Stimulated activated CD8-positive, alpha-beta memory T cell treated with anti-CD3 and anti-CD28 coated beads, Interleukin-4, amount 100 ng/mL, for 48 hours (primary cell): ENCODE measurements around the gene RNF17.
"Not testable (repeated sequence)": the region's sequence is repeated elsewhere in the genome, so short reads cannot be mapped to it uniquely, and the experiment has no call there.

Experiments used
- DNase-seq: peaks from one replicate; pipeline ENCODE4 v3.0.0-alpha.2; 2020

RNF17 gene

DNA sequence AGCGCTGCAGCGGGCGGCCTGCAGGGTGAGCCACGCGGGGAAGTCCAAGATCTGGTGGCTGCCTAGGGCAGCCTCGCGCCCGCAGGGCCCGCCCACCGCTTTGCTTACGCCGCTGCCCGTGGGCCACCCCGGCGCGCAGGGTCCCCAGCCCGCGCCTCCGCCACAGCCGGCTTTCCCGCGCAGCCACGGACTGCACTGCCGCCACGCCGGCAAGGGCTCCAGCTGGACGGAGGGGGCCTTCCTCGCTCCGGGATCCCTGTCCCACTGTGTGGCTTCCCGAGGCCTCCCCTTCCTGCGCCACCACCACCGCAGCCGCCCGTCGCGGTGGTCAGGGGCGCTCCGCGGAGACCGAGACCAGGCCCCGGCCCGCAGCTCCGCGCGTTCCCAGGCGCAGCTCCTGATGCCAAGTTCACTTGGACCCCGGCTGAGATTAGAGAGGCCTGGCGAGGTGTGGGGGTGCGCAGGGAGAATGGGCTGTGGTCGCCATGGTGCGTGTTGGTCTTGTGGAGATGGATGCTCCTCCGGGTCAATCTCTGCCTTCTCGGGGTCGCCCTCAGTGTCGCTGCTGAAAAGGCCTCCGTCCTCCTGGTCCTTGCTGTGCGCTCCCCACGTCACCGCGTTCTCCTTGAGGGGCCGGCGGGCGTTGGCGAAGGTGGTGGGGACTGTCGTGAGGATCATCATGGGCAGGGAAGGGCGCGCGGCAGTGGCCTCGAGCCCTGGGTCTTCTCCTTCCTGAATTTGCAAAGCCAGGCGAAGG, 17.9 kb upstream of the RNF17 start:
- no peak for DNase-seq

GRCh38 chr13:24746618-24747247, 17.2 kb upstream of the RNF17 start:
- peak; percentile 49 for DNase-seq

DNA sequence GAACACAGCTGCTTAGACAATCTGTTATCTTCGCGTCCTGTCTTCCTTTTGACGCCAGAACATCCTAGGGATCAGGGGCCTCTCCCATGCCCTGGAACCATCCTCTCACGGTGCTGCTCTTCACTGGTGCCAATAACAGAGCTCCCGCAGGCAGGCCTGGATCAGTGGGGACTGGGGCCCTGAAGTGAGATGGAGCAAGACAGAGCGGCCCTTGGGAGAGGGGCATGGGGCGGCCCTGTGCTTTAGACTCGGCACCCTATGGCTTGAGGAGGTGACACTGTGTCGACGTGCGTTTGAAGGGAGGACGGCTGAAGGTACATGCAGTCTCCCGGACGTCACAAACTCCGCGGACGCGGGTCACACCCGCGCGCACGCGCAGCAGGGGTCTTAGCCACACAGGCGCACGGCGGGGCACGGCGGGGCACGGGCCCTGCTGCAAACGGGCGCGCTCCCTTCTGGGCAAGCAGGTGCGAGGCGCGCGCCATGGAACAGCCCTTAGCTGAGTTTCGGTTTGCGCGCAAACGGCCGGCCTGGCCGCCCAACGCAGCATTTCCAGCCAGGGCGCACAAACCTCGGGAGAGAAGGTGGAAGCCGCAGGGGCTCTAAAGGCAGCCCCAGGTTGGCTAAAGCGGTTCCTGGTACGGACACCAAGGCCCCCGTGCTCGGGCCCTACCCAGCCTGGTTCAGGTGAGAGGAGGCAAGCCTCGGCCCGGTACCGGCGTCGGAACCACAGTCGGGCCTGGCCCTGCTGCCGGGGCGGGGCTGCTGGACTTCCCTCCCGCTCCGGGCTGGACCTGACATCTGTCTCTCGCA, 16.5 kb upstream of the RNF17 start:
- peak; percentile 55 for DNase-seq

GRCh38 chr13:24748061-24748400, 15.9 kb upstream of the RNF17 start:
- no peak for DNase-seq

- no peak for DNase-seq
These were observed 4.8 kb upstream of the RNF17 start for GRCh38 chr13:24759197-24759596.

DNA sequence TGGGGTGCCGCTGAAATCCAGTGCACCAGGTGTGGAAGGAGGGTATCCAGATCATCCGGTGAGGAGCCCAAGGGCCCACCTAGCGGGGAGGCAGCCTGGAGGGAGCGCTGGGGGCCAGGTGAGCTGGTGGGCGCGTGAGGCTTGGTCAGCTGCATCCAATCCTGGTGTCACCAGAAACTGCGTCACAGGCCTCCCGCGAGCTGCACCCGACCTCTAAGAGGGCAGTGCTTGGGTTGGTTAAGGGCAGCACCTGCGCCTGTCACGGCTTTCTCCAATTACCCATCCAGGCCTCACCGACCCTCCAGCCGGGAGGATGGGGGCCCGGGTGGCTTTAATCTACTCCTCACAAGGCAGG, 284 bp downstream of the RNF17 start:
- no peak for DNase-seq

DNA sequence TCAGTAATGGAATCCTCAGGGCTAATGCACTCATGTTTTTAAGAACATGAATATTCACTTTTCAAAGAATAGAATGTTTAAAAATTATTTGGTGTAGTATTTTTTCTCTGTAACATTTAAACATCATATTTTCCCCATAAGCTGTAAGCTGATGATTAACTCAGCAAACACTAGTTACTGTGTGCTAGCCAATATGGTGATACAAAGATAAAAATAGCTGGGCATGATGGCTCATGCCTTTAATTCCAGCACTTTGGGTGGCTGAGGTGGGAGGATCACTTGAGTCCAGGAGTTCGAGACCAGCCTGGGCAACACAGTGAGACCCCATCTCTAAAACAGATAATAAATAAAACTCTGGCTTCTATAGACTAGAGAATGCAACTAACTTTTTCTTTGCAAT, 13.2 kb downstream of the RNF17 start:
- no peak for DNase-seq

GRCh38 chr13:24784319-24784718, 20.4 kb downstream of the RNF17 start:
- no peak for DNase-seq

GRCh38 chr13:24788538-24788937, 24.6 kb downstream of the RNF17 start:
- DNase-seq = no peak

DNA sequence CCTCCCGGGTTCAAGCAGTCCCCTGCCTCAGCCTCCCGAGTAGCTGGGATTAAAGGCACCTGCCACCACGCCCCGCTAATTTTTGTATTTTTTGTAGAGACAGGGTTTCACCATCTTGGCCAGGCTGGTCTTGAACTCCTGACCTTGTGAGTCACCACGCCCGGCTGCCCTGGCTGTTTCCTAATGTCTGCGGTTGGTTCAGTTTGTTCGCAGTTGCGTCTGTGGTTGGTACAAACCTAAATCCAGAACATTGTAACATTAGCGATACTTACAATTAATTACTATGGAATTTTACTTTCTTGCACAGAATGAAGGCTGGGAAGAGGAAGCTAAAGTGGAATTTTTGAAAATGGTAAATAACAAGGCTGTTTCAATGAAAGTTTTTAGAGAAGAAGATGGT, 38.1 kb downstream of the RNF17 start:
- DNase-seq = no peak

GRCh38 chr13:24821207-24821606, 57.2 kb downstream of the RNF17 start:
- DNase-seq = no peak

DNA sequence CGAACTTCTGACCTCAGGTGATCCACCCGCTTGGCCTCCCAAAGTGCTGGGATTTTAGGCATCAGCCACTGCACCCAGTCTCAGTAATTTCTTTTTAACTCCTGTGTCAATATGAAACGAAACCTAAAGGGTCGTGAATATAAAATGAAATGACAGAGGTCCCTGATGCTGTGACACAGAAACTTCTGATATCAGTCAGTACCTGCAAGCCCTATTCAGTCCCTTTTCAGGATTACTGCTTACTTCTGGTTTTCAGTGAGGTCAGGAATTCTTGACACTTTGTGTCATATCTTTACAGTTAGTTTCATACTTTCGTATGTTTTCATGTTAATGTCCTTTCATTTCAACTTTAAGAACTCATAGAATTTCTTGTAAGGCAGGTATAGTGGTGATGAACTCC, 58.7 kb downstream of the RNF17 start:
- DNase-seq = no peak

- DNase-seq = not testable (repeated sequence)
These were observed 59.2 kb downstream of the RNF17 start for GRCh38 chr13:24823122-24823710.

GRCh38 chr13:24827799-24828198, 63.8 kb downstream of the RNF17 start:
- no peak for DNase-seq

GRCh38 chr13:24834902-24835510, 71.0 kb downstream of the RNF17 start:
- no peak for DNase-seq

DNA sequence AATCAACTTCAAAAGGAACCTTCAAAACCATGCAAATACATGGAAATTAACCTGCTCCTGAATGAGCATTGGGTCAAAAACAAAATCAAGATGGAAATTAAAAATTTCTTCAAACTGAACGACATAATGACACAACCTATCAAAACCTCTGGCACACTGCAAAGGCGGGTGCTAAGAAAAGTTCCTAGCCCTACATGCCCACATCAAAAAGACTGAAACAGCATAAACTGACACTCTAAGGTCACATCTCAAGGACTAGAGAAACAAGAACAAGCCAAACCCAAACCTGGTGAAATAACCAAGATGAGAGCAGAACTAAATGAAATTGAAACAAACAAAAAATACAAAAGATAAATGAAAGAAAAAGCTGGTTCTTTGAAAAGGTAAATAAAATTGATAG, 73.6 kb downstream of the RNF17 start:
- not testable (repeated sequence) for DNase-seq

DNA sequence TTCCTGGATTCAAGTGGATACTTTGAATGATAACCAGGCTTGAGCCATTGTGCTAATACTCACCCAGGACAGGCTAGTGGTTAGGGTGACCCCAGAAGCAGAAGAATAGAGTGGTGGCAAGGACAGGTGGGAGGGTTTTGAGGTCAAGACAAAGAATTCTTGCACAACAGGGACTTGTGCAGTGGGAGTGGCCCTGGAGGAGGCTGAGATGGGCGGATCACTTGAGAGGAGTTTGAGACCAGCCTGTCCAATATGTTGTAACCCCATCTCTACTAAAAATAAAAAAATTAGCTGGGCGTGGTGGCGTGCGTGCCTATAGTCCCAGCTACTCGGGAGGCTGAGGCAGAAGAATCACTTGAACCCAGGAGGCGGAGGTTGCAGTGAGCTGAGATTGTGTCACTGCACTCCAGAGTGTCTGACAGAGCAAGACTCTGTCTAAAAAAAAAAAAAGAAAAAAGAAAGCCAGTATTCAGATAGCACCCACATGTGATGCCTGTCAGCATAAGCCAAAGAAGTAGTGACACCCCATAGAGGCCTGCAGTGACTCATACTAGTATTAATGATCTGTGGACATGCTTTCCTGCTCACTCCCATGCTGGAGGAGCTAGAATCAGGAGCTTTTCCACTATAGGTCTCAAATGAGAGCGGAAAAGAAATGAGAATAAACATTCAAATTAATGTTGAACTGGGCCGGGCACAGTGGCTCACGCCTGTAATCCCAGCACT, 78.7 kb downstream of the RNF17 start:
- no peak for DNase-seq

- DNase-seq = no peak
These were observed 87.6 kb downstream of the RNF17 start for GRCh38 chr13:24851546-24851945.

GRCh38 chr13:24854311-24854710, 90.3 kb downstream of the RNF17 start:
- DNase-seq = no peak

- no peak for DNase-seq
These were observed 95.0 kb downstream of the RNF17 start for GRCh38 chr13:24858953-24859352.

DNA sequence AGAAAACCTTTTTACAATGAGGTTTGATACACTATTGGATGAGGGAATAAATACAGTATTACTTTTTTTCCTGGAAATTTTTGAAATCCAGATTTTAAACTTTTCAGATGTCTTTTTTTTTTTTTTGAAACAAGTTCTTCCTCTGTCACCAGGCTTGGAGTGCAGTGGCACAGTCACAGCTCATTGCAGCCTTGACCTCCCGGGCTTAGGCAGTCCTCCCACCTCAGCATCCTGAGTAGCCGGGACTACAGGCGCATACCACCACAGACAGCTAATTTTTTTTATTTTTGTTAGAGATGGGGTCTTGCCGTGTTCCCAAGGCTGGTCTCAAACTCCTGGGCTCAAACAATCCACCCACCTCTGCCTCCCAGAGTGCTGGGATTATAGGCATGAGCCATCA, 96.8 kb downstream of the RNF17 start:
- DNase-seq = no peak

DNA sequence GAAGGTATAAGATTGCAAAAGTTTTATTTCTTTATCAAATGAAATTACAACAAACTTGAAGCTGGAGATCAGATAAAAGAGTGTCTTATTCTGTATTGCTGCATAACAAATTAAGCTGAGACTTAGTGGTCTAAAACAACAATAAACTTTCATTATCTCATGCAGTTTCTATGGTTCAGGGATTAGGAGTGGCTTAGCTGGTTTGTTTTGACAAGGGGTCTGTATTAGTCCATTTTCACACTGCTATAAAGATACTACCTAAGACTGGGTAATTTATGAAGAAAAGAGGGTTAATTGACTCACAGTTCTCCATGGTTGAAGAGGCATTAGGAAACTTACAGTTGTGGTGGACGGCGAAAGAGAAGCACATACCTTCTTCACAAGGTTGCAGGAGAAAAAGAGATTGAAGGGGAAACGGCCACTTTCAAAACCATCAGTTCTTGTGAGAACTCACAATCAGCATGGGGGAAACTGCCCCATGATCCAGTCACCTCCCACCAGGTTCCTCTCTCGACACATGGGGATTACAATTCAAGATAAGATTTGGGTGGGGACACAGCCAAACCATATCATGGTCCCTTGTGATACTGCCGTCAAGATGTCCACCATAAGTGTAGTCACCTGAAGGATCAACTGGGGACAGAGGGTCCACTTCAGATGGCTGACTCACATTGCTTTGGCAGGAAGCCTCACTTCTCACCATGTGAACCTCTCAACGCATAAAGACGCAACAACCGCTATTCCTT, 97.8 kb downstream of the RNF17 start:
- DNase-seq = no peak
